AG04449 (cell line): ENCODE results near the gene ANKRD34A.

Source experiments
- CTCF ChIA-PET: fragments of 350-600 bp; formaldehyde crosslinking; extraction: SDS; loops from one replicate; lab custom pipeline; 2021; ENCODE audit warnings: antibody characterized with exemption; lab: Yijun Ruan, JAX
- POLR2A ChIA-PET: fragments of 400-600, 350-600 bp; formaldehyde crosslinking; extraction: SDS; loops from one replicate; lab custom pipeline; 2020; ENCODE audit warnings: antibody characterized with exemption, inconsistent platforms; lab: Yijun Ruan, JAX
- DNase-seq: peaks from one replicate; pipeline ENCODE4 v3.0.0-alpha.2; 2010; ENCODE audit warnings: low read depth, low spot score
- H3K4me3 ChIP-seq: 2 replicates; pipeline ENCODE4 v1.5.1; 2011; ENCODE audit warnings: low read depth, mild to moderate bottlenecking, control low read depth, low read length
- CTCF ChIP-seq: IDR thresholded peaks from one replicate; pipeline ENCODE4 v1.5.1; 2011; ENCODE audit warnings: mild to moderate bottlenecking, moderate library complexity, low read length, control low read depth, inconsistent platforms; ENCODE audit not compliant: insufficient read depth; ENCODE audit errors: missing control alignments

The ANKRD34A gene

DNA sequence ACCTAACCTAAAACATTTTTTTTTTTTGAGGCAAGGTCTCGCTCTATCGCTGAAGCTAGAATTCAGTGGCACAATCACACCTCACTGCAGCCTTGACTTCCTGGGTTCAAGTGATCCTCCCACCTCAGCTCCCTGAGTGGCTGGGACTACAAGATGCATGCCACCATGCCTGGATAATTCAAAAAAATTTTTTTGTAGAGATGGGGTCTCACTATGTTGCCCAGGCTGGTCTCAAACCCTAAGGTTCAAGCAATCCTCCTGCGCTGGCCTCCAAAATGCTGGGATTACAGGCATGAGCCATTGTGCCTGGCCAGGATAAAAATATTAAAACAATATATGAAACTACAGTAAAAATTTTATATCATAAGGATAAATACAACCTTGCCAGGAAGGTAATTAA lies 11.5 kb downstream of the ANKRD34A start:
- ChIA-PET POLR2A (no interaction called here), CTCF (interaction anchor here (1.3 to 2.0 kb wide), 2 partner anchors 25 to 108 kb away, joined by 4 to 7 read pairs; partner anchors contain the start of genes NUDT17 and RBM8A)
- TF ChIP-seq CTCF: no peak
- no peak for DNase-seq
- no peak overlapping the region for H3K4me3 ChIP-seq

GRCh38 chr1:145951526-145951925 lies 12.8 kb downstream of the ANKRD34A start:
- TF ChIP-seq CTCF: no peak
- no peak overlapping the region for H3K4me3 ChIP-seq
- no peak for DNase-seq
- ChIA-PET CTCF (interaction anchor here (1.3 to 1.7 kb wide), 2 partner anchors 28 to 106 kb away, joined by 4 to 5 read pairs; partner anchors contain the start of gene NUDT17), POLR2A (no interaction called here)

DNA sequence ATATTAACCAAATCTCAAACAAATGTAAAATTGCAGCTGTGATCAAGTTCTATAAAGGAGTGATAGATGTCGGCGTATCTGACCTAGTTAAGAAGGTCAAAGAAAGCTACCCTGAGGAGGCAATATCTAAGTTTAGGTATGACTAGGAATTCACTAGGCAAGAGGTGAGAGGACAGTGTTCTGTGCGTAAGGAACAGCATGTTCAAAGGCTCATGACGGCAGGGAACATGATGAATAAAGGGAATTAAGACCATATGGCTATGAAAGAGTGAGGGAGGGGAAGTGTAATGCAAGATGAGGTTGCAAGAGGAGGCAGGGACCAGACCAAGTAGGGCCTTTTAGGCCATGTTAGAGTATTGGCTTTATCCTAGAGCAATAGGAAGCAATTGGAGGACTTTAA lies 15.2 kb downstream of the ANKRD34A start:
- ChIA-PET POLR2A (interaction anchor here (0.6 kb wide), 1 partner anchor 22 kb away, joined by 3 read pairs; the partner anchor contains the start of gene RBM8A), CTCF (interaction anchor here (0.6 to 1.4 kb wide), 5 partner anchors 9 to 81 kb away, joined by 3 to 4 read pairs (median 3); partner anchors contain the start of gene LIX1L)
- DNase-seq: no peak
- no peak for TF ChIP-seq CTCF
- H3K4me3 ChIP-seq: no peak overlapping the region

GRCh38 chr1:145947551-145947950 lies 16.8 kb downstream of the ANKRD34A start:
- ChIA-PET CTCF (interaction anchor here (1.1 kb wide), 1 partner anchor 30 kb away, joined by 3 read pairs; no protein-coding TSS in a partner anchor), POLR2A (no interaction called here)
- no peak for DNase-seq
- TF ChIP-seq CTCF: no peak
- H3K4me3 ChIP-seq: no peak overlapping the region

DNA sequence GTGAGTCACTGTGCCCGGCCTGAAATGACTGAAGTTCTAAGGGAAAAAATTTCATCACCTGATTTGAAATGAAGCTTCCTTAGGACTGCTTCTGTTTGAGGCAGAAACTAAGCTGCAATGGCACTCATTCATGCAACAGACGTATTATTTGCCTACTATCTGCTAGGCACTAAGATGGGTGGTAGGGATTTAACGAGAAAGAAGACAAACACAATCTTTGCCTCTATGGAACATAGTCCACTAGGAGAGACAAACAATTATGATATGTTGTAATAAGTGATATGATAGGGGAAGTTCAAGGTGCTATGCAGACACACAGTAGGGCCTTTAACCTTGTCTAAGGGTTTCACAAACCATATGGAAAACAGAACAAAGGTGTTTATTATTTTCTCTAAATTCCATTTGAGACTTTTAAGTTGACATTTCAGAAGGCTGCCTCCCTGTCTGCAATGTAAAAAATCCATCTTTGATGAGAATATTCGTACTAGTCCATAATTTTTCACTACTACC lies 17.8 kb downstream of the ANKRD34A start:
- H3K4me3 ChIP-seq: no peak overlapping the region
- CTCF ChIA-PET: no interaction called here
- no peak for DNase-seq

More for the DNA sequence above, 17.8 kb downstream of the ANKRD34A start:
- POLR2A ChIA-PET: no interaction called here
- no peak for TF ChIP-seq CTCF
